Inflammatory macrophage treated with lipopolysaccharide for 1 hour (primary cell): ENCODE results near the gene HDLBP.

Source experiments
- DNase-seq, 2 donors: peaks; one replicate each; pipeline ENCODE4 v3.0.0-alpha.2; 2020 to 2022

The HDLBP gene

DNA sequence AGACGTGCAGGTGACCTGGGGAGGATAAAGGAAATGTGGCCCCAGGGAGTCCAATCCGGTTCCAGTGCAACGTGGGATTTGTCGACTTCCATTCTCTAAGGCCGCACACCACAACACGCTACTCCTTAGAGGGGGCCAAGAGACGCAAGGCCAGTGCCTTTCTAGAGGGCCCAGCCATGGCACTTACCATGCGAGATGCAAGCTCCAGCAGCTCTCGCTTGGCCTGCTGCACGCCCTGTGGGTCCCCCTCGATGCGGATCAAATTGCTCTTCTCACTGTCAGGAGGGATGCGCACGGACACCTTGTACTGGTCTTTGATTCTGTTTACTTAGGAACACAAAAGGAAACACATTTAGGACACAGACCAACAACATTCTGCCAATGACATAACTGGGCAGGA, 65.8 kb downstream of the HDLBP start:
- no peak for DNase-seq

GRCh38 chr2:241248897-241249296, 66.6 kb downstream of the HDLBP start:
- no peak for DNase-seq

DNA sequence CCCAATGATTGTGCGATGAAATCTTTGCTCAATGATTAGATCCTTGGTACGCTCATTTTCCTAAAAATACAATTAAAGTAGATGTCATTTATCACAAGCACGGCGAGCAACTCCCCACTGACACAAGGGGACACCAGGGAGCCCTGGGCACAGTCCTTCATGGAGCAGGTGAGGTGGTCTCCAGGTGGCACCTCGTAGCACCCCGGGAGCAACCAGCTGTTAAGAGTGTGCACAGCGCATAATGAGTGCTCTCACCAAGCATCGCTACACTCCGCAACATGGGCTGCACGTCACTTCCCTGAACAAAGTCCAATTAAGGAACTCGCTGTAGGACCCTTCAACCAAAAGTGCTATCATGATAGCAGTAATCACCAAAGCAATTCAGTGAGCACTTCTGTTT, 67.2 kb downstream of the HDLBP start:
- DNase-seq, result no peak

GRCh38 chr2:241244368-241244767, 71.1 kb downstream of the HDLBP start:
- DNase-seq, result no peak

DNA sequence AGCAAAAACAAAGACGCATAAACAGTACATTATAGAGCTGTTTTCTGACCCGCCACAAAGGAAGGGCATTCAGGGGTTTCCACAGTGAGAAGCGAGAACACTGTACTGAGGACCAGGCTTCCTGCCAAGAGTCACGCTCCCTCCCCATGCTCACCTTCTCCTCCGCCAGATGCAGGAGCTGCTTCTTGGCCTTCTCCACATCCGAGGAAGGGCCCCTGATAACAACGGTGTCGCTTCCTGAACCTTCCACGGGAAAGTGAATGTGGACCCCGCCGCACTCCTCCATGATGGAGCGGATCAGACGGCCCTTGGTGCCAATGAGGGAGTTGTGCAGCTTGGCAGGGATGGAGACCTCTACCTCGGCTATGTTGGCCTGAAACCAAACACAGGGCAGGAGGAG, 73.2 kb downstream of the HDLBP start:
- no peak for DNase-seq

GRCh38 chr2:241241669-241242068, 73.8 kb downstream of the HDLBP start:
- DNase-seq, result no peak

GRCh38 chr2:241240320-241241004, 75.0 kb downstream of the HDLBP start:
- DNase-seq, result no peak

DNA sequence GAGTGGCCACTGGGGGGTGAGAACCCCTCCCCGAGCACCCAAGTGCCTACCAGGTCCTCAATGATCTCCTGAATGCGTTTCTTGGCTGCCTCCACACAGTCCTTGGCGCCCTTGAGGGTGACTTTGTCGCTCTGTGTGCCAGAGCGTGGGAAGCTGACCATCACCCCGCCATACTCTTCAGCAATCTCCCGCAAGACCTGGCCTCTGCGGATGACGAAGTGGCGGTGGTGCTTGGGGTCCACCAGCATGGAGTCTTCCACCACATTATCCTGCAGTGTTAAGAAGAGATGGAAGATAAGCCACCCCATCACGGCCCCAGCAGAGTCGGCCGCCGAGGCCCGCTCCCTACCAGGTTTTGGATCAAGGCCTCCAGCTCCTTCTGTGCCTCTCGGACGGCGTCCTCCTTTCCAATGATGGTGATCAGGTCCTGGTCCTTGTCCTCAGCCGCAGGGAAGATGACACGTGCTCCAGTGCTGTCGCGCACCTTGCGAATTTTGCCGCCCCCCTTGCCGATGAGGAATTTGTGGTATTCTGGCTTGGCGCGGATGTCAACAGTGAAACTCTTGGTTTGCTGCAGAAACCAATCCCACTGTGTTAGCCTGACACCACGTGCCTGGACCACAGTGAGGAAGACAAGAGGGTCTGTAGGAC, 75.8 kb downstream of the HDLBP start:
- DNase-seq, result no peak

- DNase-seq, result no peak
Measured at GRCh38 chr2:241238693-241239198, 76.7 kb downstream of the HDLBP start.

DNA sequence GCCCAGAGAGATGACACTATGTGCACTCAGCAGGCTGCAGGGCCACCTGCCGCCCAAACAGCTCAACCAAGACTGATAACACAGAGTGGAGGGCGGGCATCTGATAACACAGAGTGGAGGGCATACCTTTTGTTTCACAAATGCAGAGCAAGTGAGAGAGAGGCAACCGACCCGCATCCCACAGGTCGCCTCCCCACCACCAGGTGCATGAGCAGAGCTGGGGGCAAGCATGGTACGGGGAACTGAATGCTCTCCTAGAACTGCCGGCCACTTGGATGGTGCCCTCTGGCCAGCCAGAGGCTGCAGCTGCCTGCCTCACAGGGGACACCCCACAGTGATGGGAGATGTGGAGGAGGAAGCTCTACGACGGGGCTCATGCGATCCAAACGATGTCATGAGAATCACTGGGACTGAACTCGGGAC, 77.5 kb downstream of the HDLBP start:
- DNase-seq, result no peak

DNA sequence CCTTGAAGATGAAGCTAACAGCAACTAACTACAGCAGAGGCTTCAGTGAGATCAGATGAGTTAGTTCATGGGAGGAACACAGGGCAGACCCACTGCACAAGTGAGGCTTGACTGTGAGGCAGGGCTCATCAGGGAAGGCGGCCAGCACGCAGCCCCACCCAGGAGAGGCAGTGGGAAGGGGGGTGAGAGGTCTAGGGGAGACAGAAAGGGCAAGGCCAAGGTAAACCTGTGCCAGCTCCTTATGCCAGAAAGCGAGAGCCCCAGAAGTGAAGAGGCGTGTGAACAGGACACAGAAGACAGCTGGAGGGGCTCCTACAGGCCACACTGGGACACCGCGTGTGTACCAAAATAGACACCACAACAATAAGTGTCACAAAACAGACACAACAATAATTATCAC, 78.4 kb downstream of the HDLBP start:
- DNase-seq, result no peak

- no peak for DNase-seq
Measured at GRCh38 chr2:241235859-241236593, 79.4 kb downstream of the HDLBP start.

GRCh38 chr2:241234962-241235740, 80.3 kb downstream of the HDLBP start:
- no peak for DNase-seq

DNA sequence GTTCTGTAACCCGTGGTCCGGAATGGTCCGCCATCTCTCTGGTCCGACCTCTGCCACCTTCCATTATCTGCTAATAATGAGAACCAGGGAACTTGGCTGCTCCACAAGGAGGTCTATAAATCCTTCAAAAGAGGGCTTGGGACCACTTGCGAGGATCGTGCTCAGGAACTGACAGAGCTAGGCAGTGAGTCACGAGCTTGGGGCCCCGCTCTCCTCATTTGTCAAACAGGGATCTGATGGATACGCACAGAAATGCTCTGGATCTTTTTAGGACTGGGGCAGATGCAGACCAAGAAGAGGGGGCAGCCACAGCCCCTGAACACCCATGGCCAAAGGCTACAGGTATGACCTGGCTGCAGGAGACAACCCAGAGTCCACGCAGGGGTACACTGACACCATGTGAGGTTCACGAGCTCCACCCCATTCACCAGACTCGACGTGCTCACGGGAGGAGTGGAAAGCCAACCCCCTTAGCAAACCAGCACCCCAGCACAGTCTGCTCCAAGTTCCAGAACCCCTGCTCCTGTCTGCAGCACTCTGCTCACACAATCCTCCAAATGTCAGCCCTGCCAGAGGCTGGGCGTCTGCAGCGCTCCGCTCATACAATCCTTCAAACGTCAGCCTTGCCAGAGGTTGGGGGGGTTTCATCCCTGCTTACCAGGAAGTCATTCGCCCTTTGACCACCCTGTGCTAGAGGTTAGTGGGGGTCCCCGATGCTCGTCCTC, 81.2 kb downstream of the HDLBP start:
- DNase-seq, result no peak

GRCh38 chr2:241232736-241233575, 82.5 kb downstream of the HDLBP start:
- peak; percentile 9 to 18 for DNase-seq

- DNase-seq, result no peak
Measured at GRCh38 chr2:241230435-241230834, 85.0 kb downstream of the HDLBP start.

DNA sequence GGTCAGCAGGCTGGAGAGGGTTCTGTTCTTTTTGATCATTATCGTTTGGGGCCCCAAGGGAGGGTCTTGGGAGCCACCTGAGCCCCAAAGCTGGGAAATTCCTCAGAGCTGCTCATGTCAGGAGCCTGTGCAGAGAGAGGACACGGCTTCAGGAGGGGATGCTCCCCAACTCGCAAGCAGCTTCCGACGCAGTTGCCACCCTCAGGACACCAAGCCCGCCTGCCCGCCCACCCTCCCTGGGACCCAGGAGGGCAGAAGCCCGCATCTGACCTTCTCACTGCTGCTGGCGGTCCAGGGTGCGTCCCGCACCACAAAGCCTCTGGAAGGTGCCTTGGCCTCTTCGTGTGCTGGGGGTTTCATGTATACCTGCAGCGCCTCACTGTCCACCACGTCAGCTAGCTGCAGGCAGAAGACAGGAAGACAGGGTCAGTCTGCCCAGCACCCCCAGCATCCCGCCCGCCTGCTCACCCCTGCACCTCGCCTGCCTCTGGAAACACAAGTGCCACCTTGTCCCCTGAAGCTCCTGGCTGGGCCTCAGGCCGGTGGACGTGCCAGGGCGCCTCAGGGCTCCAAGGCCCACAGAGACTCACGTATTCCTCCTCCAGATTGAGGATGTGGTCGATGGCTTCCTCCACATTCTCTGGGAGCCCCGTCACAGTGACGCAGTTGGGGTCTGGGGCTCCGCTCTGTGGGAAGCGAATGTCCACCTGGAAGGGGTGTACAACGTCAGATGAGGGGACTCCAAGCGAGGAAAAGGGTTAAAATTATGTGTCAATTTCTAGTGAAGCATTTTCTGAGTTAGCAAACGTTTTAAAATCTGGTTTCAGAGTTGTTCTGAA, 85.7 kb downstream of the HDLBP start:
- no peak for DNase-seq

DNA sequence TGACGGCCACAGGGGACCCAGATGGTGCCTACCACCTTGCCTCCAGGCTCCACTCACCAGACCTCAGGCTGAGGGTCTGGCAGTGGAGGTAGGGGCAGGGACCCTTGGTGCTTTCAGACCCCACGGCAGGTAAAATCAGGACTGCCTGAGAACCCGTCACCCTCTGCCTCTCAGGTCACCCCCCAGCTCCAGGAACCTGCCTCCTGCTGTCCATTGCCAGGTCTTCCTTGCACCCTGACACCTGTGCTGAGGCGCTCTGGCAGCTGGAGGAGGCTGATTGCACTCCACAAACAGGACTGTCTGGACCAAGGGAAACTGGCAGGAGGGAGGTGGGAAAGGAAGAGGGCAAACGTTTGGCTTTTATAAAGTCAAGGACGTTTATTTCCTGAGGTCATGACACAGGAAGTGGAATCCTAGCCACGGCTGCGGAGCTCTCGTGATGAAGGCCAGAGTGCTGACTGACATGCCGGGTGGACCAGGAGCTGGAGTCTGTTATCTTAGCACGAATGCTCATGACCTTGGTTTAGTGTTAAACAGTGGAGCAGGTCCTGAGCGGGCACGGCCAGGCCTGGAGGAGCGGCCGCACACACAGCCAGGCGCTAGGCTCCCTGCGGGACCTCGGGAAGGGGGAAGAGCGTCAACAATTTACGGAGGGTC, 86.5 kb downstream of the HDLBP start:
- DNase-seq, result no peak

DNA sequence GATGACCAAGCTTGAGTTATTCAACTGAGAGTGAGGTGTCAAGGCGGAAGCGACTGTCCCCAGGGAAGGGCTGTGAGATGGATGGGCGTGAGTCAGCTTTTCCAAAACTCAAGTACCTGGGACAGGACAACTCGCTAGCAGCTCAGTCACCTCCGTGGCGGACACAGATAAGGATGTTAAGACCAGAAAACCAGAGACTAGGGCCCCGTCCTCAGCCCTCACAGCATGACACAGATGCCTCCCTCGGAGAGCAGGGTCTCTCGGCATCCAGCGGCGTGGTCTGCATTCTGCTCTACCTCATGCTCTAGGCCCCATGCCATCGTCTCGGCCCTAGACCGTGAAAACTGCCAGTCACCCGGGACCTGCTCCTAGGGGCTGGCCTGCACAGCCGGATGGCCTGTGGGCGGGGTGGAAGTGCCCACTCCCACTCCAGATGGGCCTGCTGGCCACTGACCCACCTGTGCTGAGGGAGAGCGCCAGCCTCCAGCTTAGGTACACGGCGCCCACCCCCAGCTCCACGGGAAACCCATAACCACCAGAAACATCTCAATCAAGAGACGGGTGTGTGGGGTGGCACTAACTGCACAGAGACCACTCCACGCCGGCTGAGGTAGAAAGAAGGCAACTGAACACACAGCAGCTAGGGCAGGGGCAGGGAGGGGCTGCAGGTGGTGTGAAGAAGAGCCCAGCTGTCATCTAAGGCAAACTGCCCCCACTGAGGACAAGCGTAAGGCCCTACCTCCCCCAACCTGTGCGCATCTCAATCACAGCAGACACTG, 87.2 kb downstream of the HDLBP start:
- DNase-seq, result no peak
